HG02571 (cell line): ENCODE data around the gene TRPM2.

Experiments
- ATAC-seq: cut with Tn5 transposase; IDR thresholded peaks from one replicate; pipeline ENCODE4 v1.9.1; 2021; ENCODE audit warnings: mild to moderate bottlenecking, moderate library complexity; ENCODE audit not compliant: unreplicated experiment

Gene TRPM2

GRCh38 chr21:44439211-44439600, 85.8 kb downstream of the TRPM2 start:
- ATAC-seq = no peak

GRCh38 chr21:44440241-44441040, 87.0 kb downstream of the TRPM2 start:
- ATAC-seq = no peak

DNA sequence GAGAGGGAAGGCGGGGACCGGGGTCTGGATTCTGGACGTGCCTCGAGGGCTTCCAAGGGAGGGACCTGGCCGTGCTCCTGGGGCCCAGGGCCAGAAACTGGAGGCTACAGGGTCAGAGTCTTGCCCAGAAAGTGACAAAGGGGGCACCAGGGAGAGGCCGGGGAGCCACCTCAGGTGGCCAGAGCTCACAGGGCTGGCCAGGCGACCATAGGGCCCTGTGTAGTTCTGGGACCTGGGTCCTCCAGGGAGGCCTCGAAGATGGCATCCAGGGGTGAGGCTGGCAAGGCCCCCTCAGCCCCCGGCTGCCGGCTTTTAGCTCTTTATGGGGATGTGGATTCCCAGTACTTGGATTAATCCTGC, 87.6 kb downstream of the TRPM2 start:
- no peak for ATAC-seq

DNA sequence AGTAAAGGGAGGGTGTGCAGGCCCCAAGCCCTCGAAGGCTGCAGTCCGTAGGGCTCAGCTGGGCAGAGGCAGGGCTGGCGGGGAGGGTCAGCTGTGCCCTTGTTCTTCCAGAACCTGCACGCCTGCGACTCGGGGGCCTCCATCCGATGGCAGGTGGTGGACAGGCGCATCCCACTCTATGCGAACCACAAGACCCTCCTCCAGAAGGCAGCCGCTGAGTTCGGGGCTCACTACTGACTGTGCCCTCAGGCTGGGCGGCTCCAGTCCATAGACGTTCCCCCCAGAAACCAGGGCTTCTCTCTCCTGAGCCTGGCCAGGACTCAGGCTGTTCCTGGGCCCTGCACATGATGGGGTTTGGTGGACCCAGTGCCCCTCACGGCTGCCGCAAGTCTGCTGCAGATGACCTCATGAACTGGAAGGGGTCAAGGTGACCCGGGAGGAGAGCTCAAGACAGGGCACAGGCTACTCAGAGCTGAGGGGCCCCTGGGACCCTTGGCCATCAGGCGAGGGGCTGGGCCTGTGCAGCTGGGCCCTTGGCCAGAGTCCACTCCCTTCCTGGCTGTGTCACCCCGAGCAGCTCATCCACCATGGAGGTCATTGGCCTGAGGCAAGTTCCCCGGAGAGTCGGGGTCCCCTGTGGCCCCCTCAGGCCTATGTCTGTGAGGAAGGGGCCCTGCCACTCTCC, 88.3 kb downstream of the TRPM2 start:
- no peak for ATAC-seq

GRCh38 chr21:44442266-44443125, 89.1 kb downstream of the TRPM2 start:
- ATAC-seq = no peak

DNA sequence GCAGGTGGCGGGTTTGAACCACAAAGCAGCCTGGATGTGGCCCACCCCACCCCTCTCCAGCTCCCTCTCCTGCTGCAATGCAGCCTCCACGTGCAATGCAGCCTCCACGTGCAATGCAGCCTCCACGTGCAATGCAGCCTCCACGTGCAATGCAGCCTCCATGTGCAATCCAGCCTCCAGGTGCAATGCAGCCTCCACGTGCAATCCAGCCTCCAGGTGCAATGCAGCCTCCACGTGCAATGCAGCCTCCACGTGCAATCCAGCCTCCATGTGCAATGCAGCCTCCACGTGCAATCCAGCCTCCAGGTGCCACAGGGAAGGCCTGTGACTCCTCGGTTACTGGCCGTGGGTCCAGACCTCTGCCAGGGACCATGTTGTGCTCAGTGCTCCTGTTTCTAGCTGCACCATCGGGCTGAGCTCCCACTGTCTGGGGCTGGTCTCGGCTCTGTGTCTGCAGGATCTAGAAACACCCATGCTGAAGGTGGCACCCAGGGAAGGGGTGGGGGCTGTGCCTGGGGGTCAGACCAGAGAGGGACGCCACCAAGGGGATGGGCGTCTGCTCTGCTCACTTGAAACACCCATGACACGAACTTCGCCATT, 90.0 kb downstream of the TRPM2 start:
- no peak for ATAC-seq

DNA sequence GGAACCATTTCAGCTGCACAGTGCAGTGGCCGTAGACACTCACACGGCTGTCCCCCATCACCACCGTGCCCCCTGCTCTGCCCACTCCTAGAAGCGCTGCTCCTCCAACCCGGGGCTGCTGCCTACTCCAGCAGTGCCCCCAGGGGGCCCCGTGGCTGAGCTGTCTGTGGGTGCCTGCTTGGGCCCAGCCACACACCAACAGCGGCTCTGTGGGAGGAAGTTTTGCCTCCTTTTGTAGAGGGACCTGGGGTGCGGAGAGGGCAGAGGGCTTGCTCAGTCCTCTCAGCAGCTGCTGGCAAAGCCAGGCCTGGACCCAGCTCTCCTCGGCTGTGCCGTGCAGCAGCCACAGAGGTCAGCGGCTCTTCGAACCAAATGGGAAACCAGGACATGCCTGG, 90.5 kb downstream of the TRPM2 start:
- no peak for ATAC-seq

DNA sequence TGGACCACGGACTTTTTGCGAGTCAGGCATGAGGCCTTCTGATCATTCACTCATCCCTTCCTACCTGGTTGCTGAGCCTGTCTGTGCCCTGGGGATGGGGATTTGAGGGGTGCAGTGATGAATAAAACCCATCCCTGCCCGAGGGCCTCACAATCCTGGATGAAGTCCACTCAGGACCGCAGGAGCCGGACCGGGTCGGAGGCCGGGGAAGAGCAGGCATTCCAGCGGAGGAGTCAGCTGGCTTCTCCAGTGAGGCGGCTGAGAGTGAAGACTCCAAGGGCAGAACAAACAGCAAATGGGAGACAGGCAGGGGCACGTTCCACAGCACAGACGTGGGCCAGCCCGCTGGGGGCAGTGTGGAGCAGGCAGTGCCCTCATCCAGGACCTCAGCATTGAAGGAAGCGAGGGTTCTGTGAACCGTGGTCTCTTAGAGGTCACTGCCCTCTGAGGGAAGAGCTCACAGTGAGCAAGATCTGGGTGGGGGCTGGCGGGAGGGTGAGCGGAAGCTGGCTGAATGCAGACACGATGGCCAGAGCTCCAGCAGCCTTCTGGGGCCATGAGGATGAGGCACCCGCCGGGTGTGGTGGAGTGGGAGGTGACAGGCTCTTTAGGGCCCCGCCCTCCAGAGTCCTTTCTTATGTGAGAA, 91.0 kb downstream of the TRPM2 start:
- no peak for ATAC-seq

DNA sequence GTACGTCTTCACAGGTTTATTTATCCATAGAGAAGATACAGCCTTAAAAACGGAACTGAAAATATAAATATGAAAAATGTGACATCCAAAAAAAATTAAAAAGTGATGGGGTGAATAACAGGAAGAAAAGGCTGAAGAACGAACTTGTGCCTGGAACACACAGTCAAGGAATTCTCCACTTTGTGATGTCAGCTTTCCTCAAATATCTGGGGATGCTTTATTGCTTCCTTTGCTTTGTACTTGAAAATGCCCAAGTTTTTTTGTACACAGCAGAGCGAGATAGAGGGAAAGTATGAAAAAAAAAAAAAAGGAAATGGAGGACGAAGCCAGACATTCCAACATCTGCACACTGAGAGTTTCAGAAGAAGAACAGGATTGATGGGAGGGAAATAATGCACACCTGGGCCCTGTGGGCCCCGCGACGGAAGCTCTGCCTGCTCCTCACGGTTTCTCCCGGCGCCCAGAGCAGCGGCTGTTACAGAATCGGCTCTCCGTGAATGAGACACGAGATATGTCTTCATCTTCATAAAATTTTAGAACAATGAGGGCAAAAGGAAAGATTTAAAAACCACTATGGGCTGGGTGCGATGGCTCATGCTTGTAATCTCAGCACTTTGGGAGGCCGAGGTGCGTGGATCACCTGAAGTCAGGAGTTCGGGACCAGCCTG, 91.9 kb downstream of the TRPM2 start:
- ATAC-seq = no peak

- ATAC-seq = no peak
These were observed 95.3 kb downstream of the TRPM2 start for GRCh38 chr21:44448651-44449131.

DNA sequence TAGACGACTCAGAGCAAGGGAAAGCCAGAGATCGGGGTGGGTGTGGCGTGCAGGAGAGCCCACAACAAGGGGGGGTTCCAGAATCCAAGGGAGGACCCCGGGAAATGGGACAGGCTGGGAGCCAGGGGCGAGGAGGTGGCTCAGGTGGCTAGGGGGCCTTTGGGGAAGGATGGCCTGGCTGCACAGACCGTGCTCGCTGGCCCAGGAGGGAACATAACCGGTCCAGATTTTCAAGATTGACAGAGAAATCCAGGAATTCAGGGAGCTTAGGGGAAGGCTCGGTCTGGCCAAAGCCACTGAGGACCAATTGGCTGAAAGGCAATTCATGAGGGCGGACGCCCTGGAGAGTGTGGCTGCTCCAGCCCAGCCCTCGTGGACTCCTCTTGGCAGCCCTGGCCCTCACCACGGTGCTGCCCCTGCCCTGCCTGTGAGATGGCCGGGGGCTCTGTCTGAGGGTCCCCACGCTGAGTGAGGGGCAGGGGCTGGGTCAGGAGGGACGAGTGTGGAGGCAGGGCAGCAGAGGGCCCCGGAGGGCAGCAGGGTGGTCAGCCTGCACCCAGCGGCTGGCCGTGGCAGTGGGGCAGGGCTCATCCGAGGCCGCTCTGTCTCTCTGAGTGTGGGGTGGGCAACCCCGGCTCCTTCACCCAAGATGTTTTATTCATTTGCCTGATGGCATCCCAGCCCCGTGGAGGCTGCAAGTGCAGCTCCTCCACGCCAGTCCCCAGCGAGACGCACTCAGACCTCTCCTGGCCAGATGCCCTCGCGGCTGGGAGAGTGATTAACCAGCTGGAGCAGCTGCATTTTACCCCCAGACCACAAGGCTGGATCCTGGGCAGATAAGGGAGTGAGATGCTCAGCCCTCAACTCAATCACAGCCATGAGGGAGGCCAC, 96.3 kb downstream of the TRPM2 start:
- no peak for ATAC-seq

DNA sequence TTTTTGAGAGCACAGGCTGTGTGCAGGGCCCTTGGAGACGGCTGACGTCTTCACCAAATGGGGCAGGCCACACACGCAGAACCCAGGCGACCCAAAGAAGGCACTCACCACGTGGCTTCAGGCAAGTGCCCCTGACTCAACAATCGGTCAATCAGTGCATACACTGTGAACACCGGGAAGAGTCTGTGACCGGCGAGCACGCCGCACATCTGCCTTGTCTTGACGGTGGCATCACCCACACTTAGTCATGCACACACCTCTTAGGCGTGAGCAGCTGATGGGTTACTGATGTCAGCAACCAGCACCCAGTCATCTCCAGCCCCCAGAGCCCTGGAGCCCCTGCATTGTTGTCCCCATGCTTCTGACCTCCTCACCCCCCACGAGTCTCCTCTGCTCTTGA, 97.0 kb downstream of the TRPM2 start:
- no peak for ATAC-seq

DNA sequence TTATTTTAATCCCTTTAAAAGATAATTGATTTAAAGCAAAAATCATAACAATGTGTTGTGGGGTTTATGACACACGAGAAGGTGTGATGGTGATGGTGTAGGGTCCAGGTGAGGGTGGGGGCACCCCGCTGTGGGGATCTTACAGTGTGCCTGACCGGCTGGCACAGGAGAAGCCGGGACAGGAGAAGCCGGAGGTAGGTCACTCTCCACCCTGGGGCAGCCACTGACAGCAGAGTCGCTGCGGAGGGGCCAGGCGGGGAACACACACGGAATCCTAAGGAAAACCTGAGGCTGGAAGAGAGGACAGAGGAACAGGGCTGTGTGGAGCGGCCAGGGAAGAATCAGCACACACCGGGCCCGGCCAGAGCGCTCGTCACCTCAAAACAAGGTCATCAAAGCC, 97.6 kb downstream of the TRPM2 start:
- ATAC-seq = no peak

GRCh38 chr21:44453120-44453519, 99.7 kb downstream of the TRPM2 start:
- ATAC-seq = no peak

DNA sequence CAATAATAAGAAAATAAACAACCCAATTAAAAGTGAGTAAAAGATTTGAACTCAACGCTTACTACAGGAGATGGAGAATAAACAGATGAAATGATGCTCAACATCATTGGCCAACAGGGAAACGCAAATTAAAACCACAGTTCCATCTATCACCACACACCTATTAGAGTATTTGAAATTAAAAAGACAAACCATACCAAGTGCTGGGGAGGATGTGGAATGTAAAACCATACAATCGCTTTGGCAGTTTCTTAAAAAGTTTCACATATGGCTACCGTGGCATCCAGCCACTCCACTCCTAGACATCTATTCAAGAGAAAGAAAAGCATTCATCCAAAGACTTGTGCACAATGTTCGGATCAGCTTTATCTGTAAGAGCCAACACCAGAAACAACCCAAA, 100.6 kb downstream of the TRPM2 start:
- ATAC-seq = no peak

GRCh38 chr21:44454747-44455523, 101.5 kb downstream of the TRPM2 start, which contains the start of gene LRRC3:
LRRC3 (plus strand) TSS chr21:44455510; CDS start chr21:44456645, 1,135 bp downstream.
- ATAC-seq = no peak

GRCh38 chr21:44455524-44456213, 102.2 kb downstream of the TRPM2 start:
- no peak for ATAC-seq
